Body of pancreas (tissue), 4 donors: ENCODE results near the gene PKNOX2. TPM values are rescaled to one million over a fixed set of nuclear protein-coding genes. Genes with fewer than 3 reads are reported as not detected.

Experiments
- ATAC-seq: fragments of 150-250 bp; one replicate; pipeline ENCODE4 v1.9.1; 2016
- DNase-seq, 4 donors: peaks; one replicate each; pipeline ENCODE4 v3.0.0-alpha.2; 2019
- H3K27ac ChIP-seq, 4 donors: fragments of 200-600 bp; sonication (generic); 1 replicate in 3 of 4; 2 replicates in 1 of 4; pipeline versions ENCODE4 v1.5.1 to v1.6.1; 2016 to 2019; ENCODE audit warnings: mild to moderate bottlenecking in 1 of 4, mixed read lengths in 1 of 4, moderate library complexity in 1 of 4
- H3K27me3 ChIP-seq, 2 donors: fragments of 200-600 bp; sonication (generic); one replicate each; pipeline ENCODE4 v1.6.0; 2016; ENCODE audit warnings: mild to moderate bottlenecking in 1 of 2
- H3K36me3 ChIP-seq, 2 donors: fragments of 200-600 bp; sonication (generic); replicated peaks in 1 of 2; 2 replicates each; pipeline ENCODE4 v1.5.1; 2016; ENCODE audit warnings: low read depth in 2 of 2; ENCODE audit not compliant: insufficient read depth in 1 of 2
- H3K4me1 ChIP-seq: fragments of 200-600 bp; sonication (generic); one replicate; pipeline ENCODE4 v1.6.0; 2016
- H3K4me3 ChIP-seq, 2 donors: fragments of 200-600 bp; sonication (generic); 1 replicate in 1 of 2; 2 replicates in 1 of 2; pipeline ENCODE4 v1.5.1; 2016 to 2019
- H3K9me3 ChIP-seq, 3 donors: fragments of 200-600 bp; sonication (generic); 1 replicate in 2 of 3; 2 replicates in 1 of 3; pipeline ENCODE4 v1.5.1; 2016
- CTCF ChIP-seq, 7 experiments: fragments of 450-650 bp in 4 of 7; fragments of 200-600 bp in 3 of 7; sonication (generic) in 3 of 7; IDR thresholded peaks; one replicate each; pipeline ENCODE4 v1.5.1; 2016 to 2019; ENCODE audit warnings: antibody characterized with exemption in 7 of 7
- POLR2A ChIP-seq, 3 donors: fragments of 450-650 bp; IDR thresholded peaks; one replicate each; pipeline ENCODE4 v1.6.1; 2016; ENCODE audit warnings: antibody characterized with exemption in 3 of 3, mild to moderate bottlenecking in 2 of 3
- WGBS, 2 donors: methylation state at CpG; one replicate each; pipeline ENCODE4 v1.1.5; 2017; 5-methylcytosine and 5-hydroxymethylcytosine counted together
- intact Hi-C: fragments of 100-400 bp; cut with DNase I; formaldehyde crosslinking; loops from one replicate; pipeline ENCODE4 v1.15.1; 2023
- total RNA-seq, 2 donors: library from RNA; depleted of rRNA; stranded (reverse); fragments of >200 nt; gene quantifications; one replicate each; pipeline ENCODE4 v1.1.0, GENCODE V29; 2016

Gene PKNOX2
- total RNA-seq, 2 donors from 2014 or later, result 4.2 to 4.9 TPM

DNA sequence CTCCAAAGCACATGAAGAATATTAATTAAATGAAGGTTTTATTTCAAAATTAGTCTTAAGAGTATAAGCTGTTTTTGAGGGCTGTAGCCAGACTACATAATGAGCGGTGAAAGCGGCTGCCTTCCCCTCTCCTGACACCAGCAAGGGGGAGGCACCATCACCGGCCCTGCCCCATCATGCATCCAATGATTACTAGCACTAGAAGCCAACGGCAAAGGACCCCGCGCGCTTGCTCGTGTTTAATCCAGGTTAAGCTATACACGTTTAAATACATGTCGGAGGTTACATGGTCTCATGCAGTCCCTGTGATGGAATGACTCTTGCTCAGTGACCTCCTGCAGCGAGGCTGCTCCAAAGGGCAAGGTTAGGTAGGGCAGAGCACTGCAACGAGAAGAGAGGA is 281.2 kb downstream of the PKNOX2 start:
- H3K4me1 ChIP-seq, result no peaks in the 10 kb centered on the region
- ATAC-seq, result no peak
- 78 to 84% methylated on average over 12 of the region's 12 CpGs for WGBS, 2 donors
- no peaks in the 10 kb centered on the region for H3K9me3 ChIP-seq
- H3K4me3 ChIP-seq, result no peak overlapping the region
- H3K27ac ChIP-seq, result no peak overlapping the region
- TF ChIP-seq CTCF (IDR thresholded peaks at IDR 0.05), result no peak
- intact Hi-C loops, result no loop called here
- H3K27me3 ChIP-seq, result no peaks in the 10 kb centered on the region
- DNase-seq, result no peak
- H3K36me3 ChIP-seq, result no peaks in the 10 kb centered on the region

DNA sequence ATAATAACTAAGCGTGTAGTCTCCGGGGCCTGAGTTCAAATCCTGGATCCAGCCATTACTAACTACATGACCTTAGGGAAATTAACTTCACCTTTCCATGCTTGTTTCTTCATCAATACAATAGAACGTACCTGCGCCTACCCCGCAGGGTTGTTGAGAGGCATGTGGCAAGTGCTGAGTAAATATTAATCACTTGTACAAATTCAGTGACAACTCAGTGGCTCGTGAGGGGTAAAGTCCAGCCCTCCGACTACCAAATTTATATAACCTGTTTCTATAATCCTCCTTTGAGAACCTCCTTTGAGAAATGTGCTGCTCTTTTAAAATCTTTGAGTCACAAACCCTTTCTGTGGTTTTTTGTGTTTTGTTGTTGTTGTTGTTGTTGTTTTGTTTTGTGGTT is 281.7 kb downstream of the PKNOX2 start:
- H3K4me1 ChIP-seq, result peaks cover under 1% of the 10 kb centered on the region
- ATAC-seq (no peak), DNase-seq (no peak)
- WGBS, 2 donors, result 55 to 71% methylated on average over 7 of the region's 7 CpGs
- H3K36me3 ChIP-seq, result no peaks in the 10 kb centered on the region
- no peak overlapping the region for H3K4me3 ChIP-seq
- no peaks in the 10 kb centered on the region for H3K27me3 ChIP-seq
- intact Hi-C loops, result no loop called here
- H3K9me3 ChIP-seq, result no peaks in the 10 kb centered on the region
- TF ChIP-seq CTCF (IDR thresholded peaks at IDR 0.05), result no peak
- TF ChIP-seq POLR2A (IDR thresholded peaks at IDR 0.05), result no peak
- H3K27ac ChIP-seq, result no peak overlapping the region

DNA sequence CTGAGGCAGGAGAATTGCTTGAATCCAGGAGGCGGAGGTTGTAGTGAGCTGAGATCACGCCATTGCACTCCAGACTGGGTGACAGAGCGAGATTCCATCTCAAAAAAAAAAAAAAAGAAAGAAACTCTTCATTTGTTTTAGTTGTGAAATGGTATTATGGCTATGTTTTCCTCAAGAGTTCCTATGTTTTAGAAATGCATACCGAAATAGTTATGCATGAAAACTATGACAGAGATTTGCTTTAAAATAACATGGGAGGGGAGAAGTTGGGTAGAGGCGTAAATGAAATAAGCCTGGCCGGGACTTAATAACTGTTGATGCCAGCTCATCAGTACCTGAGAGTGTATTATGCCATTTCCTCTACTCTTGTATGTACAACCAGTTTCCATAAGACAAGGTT is 283.2 kb downstream of the PKNOX2 start:
- Histone ChIP-seq H3K4me1 (peaks cover 9% of the 10 kb centered on the region), H3K9me3 (no peaks in the 10 kb centered on the region), H3K27ac (no peak overlapping the region), H3K36me3 (no peaks in the 10 kb centered on the region), H3K4me3 (no peak overlapping the region), H3K27me3 (no peaks in the 10 kb centered on the region)
- no peak for TF ChIP-seq CTCF (IDR thresholded peaks at IDR 0.05)
- no peak for TF ChIP-seq POLR2A (IDR thresholded peaks at IDR 0.05)
- no peak for DNase-seq
- intact Hi-C loops, result no loop called here
- WGBS, 2 donors, result 71 to 78% methylated on average over 6 of the region's 6 CpGs
- no peak for ATAC-seq

- H3K4me3 ChIP-seq, result no peak overlapping the region
- H3K27ac ChIP-seq, result no peak overlapping the region
- WGBS, 2 donors, result 61 to 69% methylated on average over 3 of the region's 3 CpGs
- H3K4me1 ChIP-seq, result peaks cover 9% of the 10 kb centered on the region
- ATAC-seq, result no peak
- no peaks in the 10 kb centered on the region for H3K9me3 ChIP-seq
- intact Hi-C loops, result no loop called here
- TF ChIP-seq POLR2A (IDR thresholded peaks at IDR 0.05) (no peak), CTCF (IDR thresholded peaks at IDR 0.05) (no peak)
- H3K36me3 ChIP-seq, result no peaks in the 10 kb centered on the region
- H3K27me3 ChIP-seq, result no peaks in the 10 kb centered on the region
- DNase-seq, result no peak
Observed at GRCh38 chr11:125448136-125448535, 283.6 kb downstream of the PKNOX2 start.

DNA sequence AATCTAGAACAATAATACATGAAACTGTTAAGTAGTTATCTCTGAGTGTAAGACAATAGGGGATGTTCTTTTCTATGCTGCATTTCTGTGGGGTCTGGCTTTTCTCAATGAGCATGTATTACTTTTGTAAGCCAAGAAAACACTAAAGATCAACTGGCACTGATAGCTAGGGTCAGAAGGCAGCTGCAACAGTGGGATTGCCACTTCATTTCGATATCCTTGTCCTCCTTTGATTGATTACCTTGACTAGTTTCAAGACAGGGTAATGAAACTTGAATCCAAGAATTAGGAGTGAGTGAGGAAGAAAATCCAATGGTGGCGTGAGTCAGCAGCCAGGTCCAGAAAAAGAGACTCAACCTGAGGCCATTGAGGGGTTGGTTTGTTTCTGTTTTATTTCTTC is 285.0 kb downstream of the PKNOX2 start:
- Histone ChIP-seq H3K27ac (no peak overlapping the region), H3K4me1 (peaks cover 9% of the 10 kb centered on the region), H3K9me3 (no peaks in the 10 kb centered on the region), H3K4me3 (no peak overlapping the region), H3K36me3 (no peaks in the 10 kb centered on the region), H3K27me3 (no peaks in the 10 kb centered on the region)
- DNase-seq (no peak), ATAC-seq (no peak)
- intact Hi-C loops, result no loop called here
- TF ChIP-seq CTCF (IDR thresholded peaks at IDR 0.05) (no peak), POLR2A (IDR thresholded peaks at IDR 0.05) (no peak)
- WGBS, 2 donors, result 75 to 88% methylated on average over 2 of the region's 2 CpGs
